Measurements from ENCODE around the gene PLPPR2.
A peak's percentile ranks its signal among the peaks of the same experiment; 100 is the strongest.
"Not testable (repeated sequence)": the region's sequence is repeated elsewhere in the genome, so short reads cannot be mapped to it uniquely, and the experiment has no call there.

PLPPR2 gene

DNA sequence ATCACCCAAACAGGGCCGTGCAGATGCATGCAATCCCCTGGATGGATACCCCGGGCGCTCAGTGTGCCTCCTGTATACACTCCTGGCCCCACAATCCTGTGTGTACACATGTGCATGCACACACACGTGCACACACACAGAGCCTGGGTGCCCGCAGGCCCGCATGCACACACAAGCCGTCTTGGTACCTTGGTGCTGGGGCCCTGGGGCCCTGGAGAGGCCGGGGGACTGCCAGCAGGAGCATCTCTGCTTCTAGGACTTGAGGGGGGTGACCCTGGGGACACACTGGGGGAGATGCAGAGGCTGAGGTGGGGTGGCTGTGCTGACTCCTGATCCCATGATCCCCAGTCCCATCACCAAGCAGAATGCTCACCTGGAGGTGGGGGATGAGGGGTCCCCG, 44.4 kb downstream of the PLPPR2 start:
- no peak for DNase-seq (ENCODE audit: low read depth)

DNA sequence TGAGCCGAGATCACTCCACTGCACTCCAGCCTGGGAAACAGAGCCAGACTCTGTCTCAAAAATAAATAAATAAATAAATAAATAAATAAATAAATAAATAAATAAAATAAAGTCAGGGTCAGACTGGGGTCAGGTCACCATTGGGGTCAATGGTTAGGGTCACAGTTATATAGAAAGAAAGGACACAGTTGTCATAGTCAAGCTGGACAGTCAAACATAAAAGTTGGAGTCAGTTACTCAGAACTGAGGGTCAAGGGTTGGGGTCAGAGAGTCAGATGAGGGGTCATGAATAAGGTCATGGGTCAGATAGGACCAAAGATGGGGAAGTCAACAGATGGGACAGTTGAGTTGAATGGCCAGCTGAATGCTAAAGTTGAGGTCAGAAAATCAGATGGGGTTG, 45.6 kb downstream of the PLPPR2 start:
- no peak for DNase-seq (ENCODE audit: low read depth)

- DNase-seq (ENCODE audit: low read depth): no peak
Measured at GRCh38 chr19:11401808-11402543, 46.7 kb downstream of the PLPPR2 start.

DNA sequence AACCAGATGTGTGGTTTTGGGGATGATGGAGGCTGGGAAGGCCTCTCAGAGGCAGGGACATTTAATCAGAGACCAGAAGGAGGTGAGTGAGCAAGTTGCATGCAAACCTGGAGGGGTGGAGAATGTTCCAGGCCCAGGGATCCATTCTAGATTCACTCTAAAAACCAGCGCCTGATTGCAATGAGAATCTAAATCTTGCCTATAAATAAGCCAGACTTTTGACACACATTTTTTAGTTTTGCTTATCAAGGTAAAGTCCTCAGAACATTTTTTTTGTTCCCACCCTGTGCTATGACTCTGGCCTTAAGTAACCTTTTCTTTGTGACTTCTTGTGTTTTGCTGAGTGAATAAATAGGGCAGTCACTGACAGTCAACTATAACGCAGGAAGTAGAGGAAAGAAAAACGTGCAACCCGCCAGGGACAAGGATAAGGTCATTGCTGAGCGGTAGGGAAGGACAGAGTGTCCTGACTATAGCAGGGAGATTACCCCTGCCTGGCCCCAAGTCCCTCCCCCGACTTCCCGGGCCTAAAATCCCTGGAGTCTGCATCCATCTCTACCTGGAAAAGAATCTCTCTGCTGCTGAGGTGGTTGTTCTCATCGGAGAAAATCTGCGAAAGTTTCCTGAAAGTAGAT, 49.5 kb downstream of the PLPPR2 start:
- DNase-seq (ENCODE audit: low read depth): no peak

DNA sequence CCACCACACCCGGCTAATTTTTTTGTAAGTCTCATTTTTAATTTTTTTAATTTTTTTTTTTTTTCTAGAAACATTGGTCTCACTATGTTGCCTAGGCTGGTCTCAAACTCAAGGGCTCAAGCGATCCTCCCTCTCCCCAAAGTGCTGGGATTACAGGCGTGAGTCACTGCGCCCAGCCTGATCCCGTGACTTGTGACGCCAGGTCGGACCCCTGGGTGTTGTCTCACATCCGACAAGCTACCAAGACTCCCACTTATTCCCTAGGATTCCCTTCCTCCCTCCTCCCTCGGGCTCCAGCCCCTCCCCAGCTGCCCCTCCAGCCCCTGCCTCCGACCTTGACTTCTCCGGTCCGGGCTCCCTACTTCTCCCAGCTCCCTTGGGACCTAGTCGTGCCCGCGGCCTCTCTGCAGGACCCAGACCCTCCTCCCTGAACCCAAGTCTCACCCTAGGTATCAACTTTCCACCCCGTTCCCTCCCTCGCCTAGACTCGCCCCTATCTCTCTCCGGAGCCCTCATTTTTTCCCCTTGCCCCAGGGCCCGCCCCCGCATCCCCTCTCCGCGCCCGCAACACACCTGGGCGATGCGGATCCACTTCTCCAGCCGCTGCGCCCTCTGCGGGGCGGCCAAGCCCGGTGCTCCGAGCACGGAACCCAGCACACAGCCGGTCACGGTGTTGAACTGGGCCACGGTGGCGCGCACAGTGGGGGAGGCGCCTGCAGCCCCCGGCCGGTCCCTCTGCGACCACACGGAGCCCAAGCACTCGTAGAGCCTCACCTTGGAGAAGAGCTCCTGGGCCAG, 50.8 kb downstream of the PLPPR2 start:
- DNase-seq (ENCODE audit: low read depth): no peak

GRCh38 chr19:11406703-11407236, 51.5 kb downstream of the PLPPR2 start:
- DNase-seq (ENCODE audit: low read depth): not testable (repeated sequence)

GRCh38 chr19:11408591-11408990, 53.4 kb downstream of the PLPPR2 start:
- no peak for DNase-seq (ENCODE audit: low read depth)

DNA sequence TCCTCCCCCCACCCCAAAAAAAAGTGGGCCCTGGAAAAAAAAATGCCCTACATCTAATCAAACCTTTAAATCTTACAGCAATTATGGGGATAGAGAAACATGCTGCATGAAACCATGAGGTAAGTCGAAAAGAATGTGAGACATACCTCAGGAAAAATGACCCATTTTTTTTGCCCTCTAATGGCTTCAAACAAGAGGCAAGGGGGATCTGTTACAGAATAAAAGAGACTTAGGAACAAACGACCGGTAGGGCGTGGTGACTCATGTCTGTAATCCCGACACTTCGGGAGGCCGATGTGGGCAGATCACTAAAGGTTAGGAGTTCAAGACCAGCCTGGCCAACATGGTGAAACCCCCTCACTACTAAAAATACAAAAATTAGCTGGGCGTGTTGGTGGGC, 55.5 kb downstream of the PLPPR2 start:
- DNase-seq (ENCODE audit: low read depth): peak; percentile 28

GRCh38 chr19:11414544-11414943, 59.3 kb downstream of the PLPPR2 start:
- DNase-seq (ENCODE audit: low read depth): no peak

All from iris pigment epithelial cell (primary cell).